CD4-positive, alpha-beta T cell treated with Interleukin-2 at 100 ng/mL for 4 hours (primary cell): ENCODE data around the gene CRYGS.
"Not testable (repeated sequence)": the region's sequence is repeated elsewhere in the genome, so short reads cannot be mapped to it uniquely, and the experiment has no call there.

Source experiments
- DNase-seq: peaks from one replicate; pipeline ENCODE4 v3.0.0-alpha.2; 2020; ENCODE audit warnings: low spot score

CRYGS gene

DNA sequence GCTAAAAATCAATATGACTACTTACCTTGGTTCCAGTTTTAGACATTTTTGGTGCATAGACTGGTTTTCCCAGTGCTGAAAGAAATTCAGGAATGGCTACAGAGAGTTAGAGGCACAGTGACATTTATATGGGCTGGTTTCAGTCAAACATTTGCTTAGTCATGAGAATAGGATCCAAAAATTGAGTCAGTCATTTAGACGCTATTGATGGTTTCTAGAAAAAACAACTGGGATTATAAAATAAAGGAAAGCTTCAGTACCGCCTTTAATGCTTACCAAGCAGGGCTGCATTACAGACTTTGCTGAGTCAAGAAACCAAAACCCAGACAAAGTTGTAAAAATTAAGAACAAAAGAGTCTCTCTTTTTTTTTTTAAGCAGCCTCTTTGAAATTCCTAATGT lies at the start of gene CRYGS:
TSS of gene CRYGS (minus strand) at position 100 of the 400 bp plus-strand sequence. CDS start at position 46, 54 bp downstream.
- no peak for DNase-seq

DNA sequence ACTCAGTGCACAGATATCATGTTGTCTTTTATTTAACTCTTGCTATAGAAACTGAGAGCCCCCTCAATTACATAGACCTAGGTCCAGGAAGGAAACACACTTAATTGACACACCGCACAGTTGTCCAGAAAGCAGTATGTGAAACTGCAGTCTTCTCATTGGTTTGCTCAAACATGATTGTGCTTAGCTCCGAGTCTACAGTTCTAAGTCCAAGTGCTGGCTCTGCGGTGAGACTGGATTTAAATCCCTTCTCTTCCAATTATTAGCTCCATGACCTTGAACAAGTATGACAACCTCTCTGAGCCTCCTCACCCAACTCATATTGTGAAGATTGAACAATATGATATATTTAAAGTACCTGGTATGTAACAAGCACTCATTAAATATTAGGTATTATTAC lies 49.7 kb upstream of the CRYGS start:
- no peak for DNase-seq

- DNase-seq, result no peak
Measured at GRCh38 chr3:186592682-186593081, 48.5 kb upstream of the CRYGS start.

GRCh38 chr3:186590580-186591295 lies 46.6 kb upstream of the CRYGS start:
- no peak for DNase-seq

GRCh38 chr3:186589856-186590579 lies 45.8 kb upstream of the CRYGS start:
- peak; percentile 52 for DNase-seq

DNA sequence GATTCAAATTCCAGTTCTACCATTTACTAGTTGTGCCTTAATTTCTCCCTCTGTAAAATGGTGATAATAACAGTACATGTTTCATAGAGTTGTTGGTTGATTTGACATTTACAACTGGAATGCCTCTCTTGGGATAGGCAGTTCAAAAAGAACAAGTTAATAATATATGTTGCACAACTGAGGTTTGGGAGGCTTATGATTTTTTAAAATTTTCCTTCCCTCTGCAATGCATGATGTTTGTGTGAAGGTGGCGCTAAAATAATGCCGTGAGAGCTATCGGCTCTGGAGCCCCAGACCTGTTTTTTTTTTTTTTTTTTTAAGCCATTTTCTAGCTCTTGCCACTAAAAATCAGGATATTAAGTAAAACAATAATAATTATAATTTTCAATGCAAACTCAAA lies 44.9 kb upstream of the CRYGS start:
- no peak for DNase-seq

- DNase-seq, result no peak
Measured at GRCh38 chr3:186588632-186589031, 44.5 kb upstream of the CRYGS start.

DNA sequence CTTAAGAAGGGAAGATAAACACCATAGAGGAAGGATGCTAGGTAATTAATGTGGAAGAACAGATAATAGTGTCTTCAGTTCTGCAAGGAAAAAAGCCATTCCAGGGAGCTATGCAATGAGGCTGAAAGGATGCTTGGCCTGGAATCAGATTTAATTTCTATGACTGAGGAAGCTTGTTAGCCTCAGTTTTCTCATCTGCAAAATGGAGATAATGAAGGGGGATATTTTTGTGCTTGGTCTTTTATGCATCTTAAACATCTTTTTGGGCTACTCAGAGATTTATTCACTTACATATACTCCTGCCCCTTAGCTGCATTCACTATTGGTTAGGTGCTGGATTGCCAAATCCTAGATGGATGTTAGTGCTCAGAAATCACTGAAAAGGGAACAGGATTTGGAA lies 43.0 kb upstream of the CRYGS start:
- no peak for DNase-seq

DNA sequence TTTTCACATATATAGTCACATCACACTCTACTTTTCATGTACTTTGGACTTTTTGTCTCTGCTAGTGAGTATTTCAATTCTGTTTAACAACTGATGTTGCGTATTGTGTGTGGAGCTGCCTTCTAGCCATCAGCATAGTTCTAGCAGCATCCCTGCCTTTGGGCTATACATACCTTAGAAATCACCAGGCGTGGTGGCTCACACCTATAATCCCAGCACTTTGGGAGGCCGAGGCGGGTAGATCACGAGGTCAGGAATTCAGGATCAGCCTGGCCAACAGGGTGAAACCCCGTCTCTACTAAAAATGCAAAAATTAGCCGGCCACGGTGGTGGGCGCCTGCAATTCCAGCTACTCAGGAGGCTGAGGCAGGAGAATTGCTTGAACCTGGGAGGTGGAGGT lies 42.1 kb upstream of the CRYGS start:
- DNase-seq, result not testable (repeated sequence)

GRCh38 chr3:186583831-186584230 lies 39.7 kb upstream of the CRYGS start:
- no peak for DNase-seq

- no peak for DNase-seq
Measured at GRCh38 chr3:186582541-186582940, 38.4 kb upstream of the CRYGS start.

GRCh38 chr3:186580785-186581184 lies 36.6 kb upstream of the CRYGS start:
- no peak for DNase-seq

GRCh38 chr3:186577521-186577920 lies 33.3 kb upstream of the CRYGS start:
- no peak for DNase-seq

GRCh38 chr3:186571644-186572013 lies 27.4 kb upstream of the CRYGS start:
- DNase-seq, result no peak

DNA sequence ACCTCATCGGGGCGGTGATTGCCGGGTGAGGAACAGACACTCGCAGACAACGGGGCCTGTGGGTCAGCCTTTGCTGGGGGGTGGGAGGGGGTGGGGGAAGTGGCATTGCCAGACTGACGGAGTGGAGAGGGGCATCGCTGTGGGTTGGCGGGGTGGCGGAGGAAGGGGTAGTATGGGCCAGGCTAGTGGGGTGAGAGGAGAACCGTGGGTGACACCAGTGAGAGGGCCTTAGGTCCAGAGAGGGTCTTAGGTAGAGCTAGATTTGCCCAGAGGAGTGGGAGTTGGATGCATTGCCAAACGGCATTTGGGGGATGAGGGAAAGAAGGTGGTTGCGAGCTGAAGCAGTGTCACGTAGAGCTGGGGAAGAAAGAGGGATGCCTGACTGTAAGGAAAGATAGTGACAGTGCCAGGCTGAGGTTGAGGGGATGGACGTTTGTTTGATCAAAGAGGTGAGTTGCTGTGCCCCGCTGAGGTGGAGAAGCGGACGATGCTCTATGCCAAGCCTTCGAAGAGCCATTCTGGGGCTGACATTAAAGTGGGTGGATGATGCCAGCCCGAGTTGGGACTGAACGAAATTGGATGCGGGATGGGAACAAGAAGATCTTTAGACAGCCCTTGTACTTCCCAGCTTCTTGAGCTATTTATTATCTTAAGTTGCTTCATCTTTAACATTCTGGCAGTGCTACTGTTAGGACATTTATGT lies 26.9 kb upstream of the CRYGS start:
- no peak for DNase-seq

DNA sequence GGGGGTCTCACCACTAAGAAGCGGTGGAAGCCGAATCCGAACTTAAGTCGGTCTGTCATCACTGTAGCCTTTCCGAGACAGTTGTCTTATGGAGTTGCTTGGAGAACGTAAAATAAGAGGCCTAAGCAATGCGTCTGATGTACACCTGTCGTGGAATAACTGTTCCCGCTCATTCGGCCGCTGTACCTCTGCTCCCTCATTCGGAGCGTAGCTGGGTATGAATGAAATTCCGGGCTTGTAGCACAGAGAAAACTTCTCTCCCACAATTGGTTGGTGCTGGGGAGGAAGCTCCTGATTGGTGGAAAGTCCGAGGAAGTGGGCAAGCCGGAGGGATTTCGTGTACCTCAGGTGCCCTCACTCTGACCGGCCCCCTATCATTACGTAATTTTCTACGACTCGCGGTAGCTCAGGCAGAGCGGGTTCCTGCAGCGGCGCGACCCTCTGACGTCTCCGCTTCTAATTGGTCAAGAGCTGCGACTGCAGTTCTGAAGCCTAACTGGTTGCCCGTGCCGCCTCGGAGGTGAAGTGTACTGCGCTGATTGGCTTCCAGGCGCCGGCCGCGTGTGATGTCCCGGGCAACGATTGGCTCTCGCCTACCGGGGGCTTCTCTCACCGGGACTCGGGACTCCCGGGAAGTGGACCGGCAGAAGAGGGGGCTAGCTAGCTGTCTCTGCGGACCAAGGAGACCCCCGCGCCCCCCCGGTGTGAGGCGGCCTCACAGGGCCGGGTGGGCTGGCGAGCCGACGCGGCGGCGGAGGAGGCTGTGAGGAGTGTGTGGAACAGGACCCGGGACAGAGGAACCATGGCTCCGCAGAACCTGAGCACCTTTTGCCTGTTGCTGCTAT lies 26.1 kb upstream of the CRYGS start, which contains the start of gene DNAJB11:
TSS of gene DNAJB11 (plus strand) at position 625 of the 845 bp plus-strand sequence. CDS start at position 803, 178 bp downstream.
- DNase-seq, result peak; percentile 99

DNA sequence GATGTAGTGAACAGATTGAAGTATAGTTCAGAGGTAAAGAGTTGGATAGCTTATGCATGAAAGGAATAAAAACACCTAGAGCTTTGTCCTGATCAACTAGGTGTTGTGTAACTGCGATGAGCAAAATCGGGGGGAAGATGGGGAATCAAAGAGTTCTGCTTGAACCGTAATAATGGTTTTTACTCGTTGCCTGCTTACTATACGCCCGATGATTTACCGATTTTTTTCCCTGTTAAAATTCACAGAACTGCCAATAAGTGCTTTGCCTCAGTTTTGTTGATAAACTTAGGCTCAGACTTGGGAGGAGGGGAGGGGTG lies 25.6 kb upstream of the CRYGS start:
- no peak for DNase-seq

- not testable (repeated sequence) for DNase-seq
Measured at GRCh38 chr3:186569361-186569760, 25.2 kb upstream of the CRYGS start.

GRCh38 chr3:186567072-186567921 lies 23.1 kb upstream of the CRYGS start, which contains the start of gene TBCCD1:
Gene TBCCD1, minus strand, starts transcription at chr3:186567339. Its CDS starts 3,010 bp downstream, at chr3:186564329.
- peak; percentile 97 for DNase-seq

DNA sequence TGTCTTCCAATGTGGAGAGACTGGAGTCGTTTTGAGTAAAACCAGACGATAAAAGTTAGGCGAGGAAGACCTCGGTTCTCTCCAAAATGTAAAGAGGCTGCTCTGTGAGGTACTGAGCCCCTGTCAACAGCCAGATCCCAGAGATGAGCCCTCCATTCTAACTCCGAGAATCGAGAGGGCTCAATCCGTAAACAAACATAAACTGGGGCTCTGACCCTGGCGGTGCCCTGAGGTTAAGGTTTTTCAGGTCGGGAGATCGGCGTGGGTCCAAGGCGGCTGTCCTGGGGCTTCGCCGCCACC lies 22.5 kb upstream of the CRYGS start:
- no peak for DNase-seq

DNA sequence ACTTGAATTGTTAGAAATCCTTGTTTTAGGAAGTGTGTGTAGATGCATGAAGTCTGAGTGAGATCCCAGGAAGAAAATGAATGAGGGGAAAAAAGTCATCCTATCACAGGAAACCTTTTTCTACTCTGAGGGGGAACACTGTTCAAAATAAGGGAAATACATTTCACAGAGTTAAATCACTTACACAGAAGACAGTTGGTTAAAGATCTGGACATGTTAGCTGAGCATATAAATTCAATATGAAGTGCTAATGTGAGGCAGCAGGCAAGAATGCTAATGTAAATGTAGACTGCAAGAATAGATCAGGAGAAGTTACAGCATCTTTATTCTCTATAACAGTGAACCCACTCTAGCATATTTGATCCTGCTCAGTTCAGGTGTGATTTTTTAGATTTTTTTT lies 20.4 kb upstream of the CRYGS start:
- no peak for DNase-seq
